ENCODE data around the gene SURF1.

The SURF1 gene

DNA sequence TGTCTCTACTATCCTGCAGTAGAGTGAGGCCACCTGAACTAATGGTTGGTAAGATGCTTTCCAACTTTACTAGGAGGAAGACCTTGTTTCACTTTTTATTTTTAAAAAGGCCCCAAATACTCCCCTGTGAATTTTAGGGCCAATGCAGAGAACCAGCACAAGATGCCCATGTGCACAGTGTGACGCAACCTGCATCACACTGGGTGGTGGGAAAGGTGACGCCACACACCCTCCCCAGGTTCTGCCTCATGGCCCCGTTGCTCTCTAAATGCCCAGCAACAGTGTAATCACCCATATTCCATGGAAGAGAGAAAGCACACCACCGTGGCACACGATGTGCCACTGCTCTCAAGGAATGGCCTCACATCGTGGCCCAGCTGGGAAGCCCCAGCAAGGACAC lies 13.1 kb upstream of the SURF1 start:
- TF ChIP-seq, protein P1, sequence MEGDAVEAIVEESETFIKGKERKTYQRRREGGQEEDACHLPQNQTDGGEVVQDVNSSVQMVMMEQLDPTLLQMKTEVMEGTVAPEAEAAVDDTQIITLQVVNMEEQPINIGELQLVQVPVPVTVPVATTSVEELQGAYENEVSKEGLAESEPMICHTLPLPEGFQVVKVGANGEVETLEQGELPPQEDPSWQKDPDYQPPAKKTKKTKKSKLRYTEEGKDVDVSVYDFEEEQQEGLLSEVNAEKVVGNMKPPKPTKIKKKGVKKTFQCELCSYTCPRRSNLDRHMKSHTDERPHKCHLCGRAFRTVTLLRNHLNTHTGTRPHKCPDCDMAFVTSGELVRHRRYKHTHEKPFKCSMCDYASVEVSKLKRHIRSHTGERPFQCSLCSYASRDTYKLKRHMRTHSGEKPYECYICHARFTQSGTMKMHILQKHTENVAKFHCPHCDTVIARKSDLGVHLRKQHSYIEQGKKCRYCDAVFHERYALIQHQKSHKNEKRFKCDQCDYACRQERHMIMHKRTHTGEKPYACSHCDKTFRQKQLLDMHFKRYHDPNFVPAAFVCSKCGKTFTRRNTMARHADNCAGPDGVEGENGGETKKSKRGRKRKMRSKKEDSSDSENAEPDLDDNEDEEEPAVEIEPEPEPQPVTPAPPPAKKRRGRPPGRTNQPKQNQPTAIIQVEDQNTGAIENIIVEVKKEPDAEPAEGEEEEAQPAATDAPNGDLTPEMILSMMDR (IDR thresholded peaks at IDR 0.05; ENCODE audit: low read depth, low read length, missing control alignments): no peak
- H3K27me3 ChIP-seq (replicated peaks): no peaks in the 10 kb centered on the region
- peaks cover 75% of the 10 kb centered on the region for H3K36me3 ChIP-seq (replicated peaks)
- in situ Hi-C loops (cut with HindIII; ENCODE audit: low pct_ligation_motif_present, low sequenced_read_pairs): no loop called here
- DNase-seq: no peak
- H3K27ac ChIP-seq: no peak overlapping the region
- no peak overlapping the region for H3K4me3 ChIP-seq (ENCODE audit: low read depth, low read length)

DNA sequence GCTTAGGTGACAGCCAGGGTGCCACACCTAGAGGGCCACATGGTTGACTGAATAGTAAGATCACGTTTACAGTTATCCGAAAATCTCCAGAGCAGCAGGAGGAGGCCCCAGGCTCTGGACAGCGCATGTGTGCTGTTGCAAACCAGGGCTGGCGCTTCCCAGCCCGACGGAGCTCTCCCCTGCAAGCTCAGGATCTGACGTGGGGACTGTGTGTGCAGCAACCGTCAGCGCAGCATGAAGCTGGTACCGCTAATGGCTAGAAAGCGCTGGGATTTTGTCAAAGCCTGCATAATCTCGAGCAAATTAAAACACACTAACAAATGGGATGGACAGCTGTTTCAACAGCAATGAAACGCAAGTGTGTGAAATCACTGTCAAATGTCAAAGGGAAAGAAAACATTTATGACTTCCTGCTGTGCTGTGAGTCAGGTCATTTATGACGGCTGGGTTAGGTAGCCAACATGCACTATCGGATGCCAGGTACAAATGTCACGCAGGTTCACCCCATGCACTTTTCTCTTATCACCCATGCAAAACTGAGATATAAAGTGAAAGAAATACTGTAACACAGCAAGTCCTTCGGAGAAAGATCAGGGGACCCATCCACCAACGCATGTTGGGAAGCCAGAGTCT lies 12.1 kb upstream of the SURF1 start:
- Histone ChIP-seq H3K27me3 (replicated peaks) (no peaks in the 10 kb centered on the region), H3K27ac (peak overlapping the region; percentile 26), H3K36me3 (replicated peaks) (peaks cover 84% of the 10 kb centered on the region), H3K4me3 (ENCODE audit: low read depth, low read length) (no peak overlapping the region)
- TF ChIP-seq, protein P1 (IDR thresholded peaks at IDR 0.05; ENCODE audit: low read depth, low read length, missing control alignments): no peak
- in situ Hi-C loops (cut with HindIII; ENCODE audit: low pct_ligation_motif_present, low sequenced_read_pairs): no loop called here
- DNase-seq: no peak

GRCh38 chr9:133367778-133368177 lies 11.5 kb upstream of the SURF1 start:
- Histone ChIP-seq H3K27ac (no peak overlapping the region), H3K36me3 (replicated peaks) (peaks cover 84% of the 10 kb centered on the region), H3K27me3 (replicated peaks) (no peaks in the 10 kb centered on the region), H3K4me3 (ENCODE audit: low read depth, low read length) (no peak overlapping the region)
- TF ChIP-seq, protein P1 (IDR thresholded peaks at IDR 0.05; ENCODE audit: low read depth, low read length, missing control alignments): no peak
- DNase-seq: no peak
- in situ Hi-C loops (cut with HindIII; ENCODE audit: low pct_ligation_motif_present, low sequenced_read_pairs): no loop called here

DNA sequence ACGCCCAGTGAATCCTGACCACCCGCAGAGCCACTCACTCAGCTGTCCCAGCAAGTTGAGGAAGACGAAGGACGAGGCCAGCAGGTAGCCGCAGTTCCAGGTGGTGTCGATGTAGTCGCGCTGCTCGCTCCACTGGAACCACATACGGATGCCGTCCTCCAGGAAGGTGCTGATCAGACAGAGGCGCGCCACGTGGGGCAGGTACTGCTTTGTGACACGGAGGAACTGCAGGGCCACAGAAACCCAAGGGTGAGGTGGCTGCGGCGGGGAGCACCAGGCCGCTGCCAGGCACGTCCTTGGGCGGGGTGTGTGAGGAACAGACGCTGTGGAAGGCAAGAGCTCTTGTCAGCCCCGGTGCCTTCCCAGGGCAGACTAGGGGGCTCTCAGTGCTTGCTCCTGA lies 10.9 kb upstream of the SURF1 start:
- H3K4me3 ChIP-seq (ENCODE audit: low read depth, low read length): no peak overlapping the region
- H3K27ac ChIP-seq: no peak overlapping the region
- no peaks in the 10 kb centered on the region for H3K27me3 ChIP-seq (replicated peaks)
- in situ Hi-C loops (cut with HindIII; ENCODE audit: low pct_ligation_motif_present, low sequenced_read_pairs): no loop called here
- peaks cover 84% of the 10 kb centered on the region for H3K36me3 ChIP-seq (replicated peaks)
- TF ChIP-seq, protein P1 (IDR thresholded peaks at IDR 0.05; ENCODE audit: low read depth, low read length, missing control alignments): no peak
- no peak for DNase-seq

DNA sequence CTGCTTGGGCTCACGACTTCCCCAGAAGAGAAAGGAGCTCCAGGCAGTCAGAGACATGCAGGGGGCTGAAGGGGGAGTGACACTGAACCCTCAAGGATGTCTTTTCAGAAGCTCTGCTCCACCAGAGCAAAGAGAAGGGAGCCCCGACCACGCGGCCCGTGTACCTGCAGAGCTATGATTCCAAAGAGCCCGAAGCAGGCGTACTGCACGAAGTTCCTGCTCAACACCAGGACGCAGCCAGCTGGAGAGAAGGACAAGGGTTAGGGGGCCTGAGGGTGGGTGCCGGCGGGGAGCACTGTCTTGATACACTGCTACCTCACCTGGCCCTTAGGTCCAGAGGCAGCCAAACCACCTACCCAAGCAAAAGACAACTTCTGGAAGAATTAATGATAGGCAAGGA lies 10.1 kb upstream of the SURF1 start:
- Histone ChIP-seq H3K36me3 (replicated peaks) (peaks cover 83% of the 10 kb centered on the region), H3K27me3 (replicated peaks) (no peaks in the 10 kb centered on the region), H3K4me3 (ENCODE audit: low read depth, low read length) (no peak overlapping the region), H3K27ac (no peak overlapping the region)
- no peak for DNase-seq
- TF ChIP-seq, protein P1 (IDR thresholded peaks at IDR 0.05; ENCODE audit: low read depth, low read length, missing control alignments): no peak
- in situ Hi-C loops (cut with HindIII; ENCODE audit: low pct_ligation_motif_present, low sequenced_read_pairs): no loop called here
